ENCODE results near the gene VPREB3.

DNA sequence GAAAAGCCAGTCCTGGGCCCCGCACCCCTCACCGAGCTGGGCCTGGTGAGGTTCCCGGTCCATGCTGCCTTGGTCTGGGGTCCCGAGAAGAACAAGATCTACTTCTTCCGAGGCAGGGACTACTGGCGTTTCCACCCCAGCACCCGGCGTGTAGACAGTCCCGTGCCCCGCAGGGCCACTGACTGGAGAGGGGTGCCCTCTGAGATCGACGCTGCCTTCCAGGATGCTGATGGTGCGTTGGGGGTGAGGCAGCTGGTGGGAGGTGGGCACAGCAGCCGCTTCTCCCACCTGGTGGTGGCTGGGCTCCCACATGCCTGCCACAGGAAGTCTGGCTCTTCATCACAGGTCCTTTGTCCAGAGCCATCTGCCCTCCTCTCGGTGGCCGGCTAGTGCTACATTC lies 28.0 kb upstream of the VPREB3 start:
- TF ChIP-seq, protein P1, sequence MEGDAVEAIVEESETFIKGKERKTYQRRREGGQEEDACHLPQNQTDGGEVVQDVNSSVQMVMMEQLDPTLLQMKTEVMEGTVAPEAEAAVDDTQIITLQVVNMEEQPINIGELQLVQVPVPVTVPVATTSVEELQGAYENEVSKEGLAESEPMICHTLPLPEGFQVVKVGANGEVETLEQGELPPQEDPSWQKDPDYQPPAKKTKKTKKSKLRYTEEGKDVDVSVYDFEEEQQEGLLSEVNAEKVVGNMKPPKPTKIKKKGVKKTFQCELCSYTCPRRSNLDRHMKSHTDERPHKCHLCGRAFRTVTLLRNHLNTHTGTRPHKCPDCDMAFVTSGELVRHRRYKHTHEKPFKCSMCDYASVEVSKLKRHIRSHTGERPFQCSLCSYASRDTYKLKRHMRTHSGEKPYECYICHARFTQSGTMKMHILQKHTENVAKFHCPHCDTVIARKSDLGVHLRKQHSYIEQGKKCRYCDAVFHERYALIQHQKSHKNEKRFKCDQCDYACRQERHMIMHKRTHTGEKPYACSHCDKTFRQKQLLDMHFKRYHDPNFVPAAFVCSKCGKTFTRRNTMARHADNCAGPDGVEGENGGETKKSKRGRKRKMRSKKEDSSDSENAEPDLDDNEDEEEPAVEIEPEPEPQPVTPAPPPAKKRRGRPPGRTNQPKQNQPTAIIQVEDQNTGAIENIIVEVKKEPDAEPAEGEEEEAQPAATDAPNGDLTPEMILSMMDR (IDR thresholded peaks at IDR 0.05; ENCODE audit: low read depth, low read length): no peak
- TF ChIP-seq EZH2phosphoT487 (IDR thresholded peaks at IDR 0.05; ENCODE audit: low read depth): no peak
